ENCODE data around the gene XKRX.

XKRX gene

GRCh38 chrX:100969408-100969807 lies 40.7 kb upstream of the XKRX start, which contains the start of gene ARL13A:
Gene ARL13A, plus strand, starts transcription at chrX:100969708. Its CDS starts 3,982 bp downstream, at chrX:100973690.
- no peak for DNase-seq

GRCh38 chrX:100964362-100964761 lies 35.6 kb upstream of the XKRX start:
- Mint-ChIP-seq H3K27me3 (ENCODE audit: low read depth, poor library complexity) (peaks cover 10% of the 10 kb centered on the region), H3K27ac (no peak overlapping the region), H3K36me3 (ENCODE audit: low read depth) (no peaks in the 10 kb centered on the region), H3K4me3 (no peak overlapping the region), H3K9me3 (peaks cover 64% of the 10 kb centered on the region), H3K4me1 (no peaks in the 10 kb centered on the region)
- DNase-seq, result no peak
- no peak for TF ChIP-seq CTCF (IDR thresholded peaks at IDR 0.05)

More at GRCh38 chrX:100969408-100969807, 40.7 kb upstream of the XKRX start, which contains the start of gene ARL13A:
- Mint-ChIP-seq H3K27me3 (ENCODE audit: low read depth, poor library complexity) (peaks cover 4% of the 10 kb centered on the region), H3K4me1 (no peaks in the 10 kb centered on the region), H3K4me3 (no peak within 1 kb of the TSS), H3K9me3 (peaks cover 39% of the 10 kb centered on the region), H3K36me3 (ENCODE audit: low read depth) (peaks cover 9% of the 10 kb centered on the region), H3K27ac (no peak within 1 kb of the TSS)
- TF ChIP-seq CTCF (IDR thresholded peaks at IDR 0.05), result no peak

GRCh38 chrX:100962811-100963210 lies 34.1 kb upstream of the XKRX start:
- Mint-ChIP-seq H3K27ac (no peak overlapping the region), H3K36me3 (ENCODE audit: low read depth) (no peaks in the 10 kb centered on the region)

GRCh38 chrX:100948557-100948956 lies 19.8 kb upstream of the XKRX start:
- Mint-ChIP-seq H3K4me3 (no peak overlapping the region), H3K27me3 (ENCODE audit: low read depth, poor library complexity) (peaks cover 5% of the 10 kb centered on the region), H3K9me3 (peaks cover 47% of the 10 kb centered on the region), H3K4me1 (no peaks in the 10 kb centered on the region), H3K36me3 (ENCODE audit: low read depth) (no peaks in the 10 kb centered on the region), H3K27ac (no peak overlapping the region)
- no peak for TF ChIP-seq CTCF (IDR thresholded peaks at IDR 0.05)
- no peak for DNase-seq

More at GRCh38 chrX:100962811-100963210, 34.1 kb upstream of the XKRX start:
- H3K4me3 Mint-ChIP-seq, result no peak overlapping the region
- peaks cover 10% of the 10 kb centered on the region for H3K27me3 Mint-ChIP-seq (ENCODE audit: low read depth, poor library complexity)
- peaks cover 61% of the 10 kb centered on the region for H3K9me3 Mint-ChIP-seq
- H3K4me1 Mint-ChIP-seq, result no peaks in the 10 kb centered on the region
- no peak for DNase-seq
- no peak for TF ChIP-seq CTCF (IDR thresholded peaks at IDR 0.05)

- H3K4me1 Mint-ChIP-seq, result no peaks in the 10 kb centered on the region
- TF ChIP-seq CTCF (IDR thresholded peaks at IDR 0.05), result no peak
- no peaks in the 10 kb centered on the region for H3K36me3 Mint-ChIP-seq (ENCODE audit: low read depth)
- peaks cover 5% of the 10 kb centered on the region for H3K27me3 Mint-ChIP-seq (ENCODE audit: low read depth, poor library complexity)
- H3K27ac Mint-ChIP-seq, result no peak overlapping the region
- no peak overlapping the region for H3K4me3 Mint-ChIP-seq
- H3K9me3 Mint-ChIP-seq, result peaks cover 44% of the 10 kb centered on the region
- no peak for DNase-seq
Observed at GRCh38 chrX:100946299-100946927, 17.7 kb upstream of the XKRX start.

- no peaks in the 10 kb centered on the region for H3K36me3 Mint-ChIP-seq (ENCODE audit: low read depth)
- no peaks in the 10 kb centered on the region for H3K4me1 Mint-ChIP-seq
- no peak for TF ChIP-seq CTCF (IDR thresholded peaks at IDR 0.05)
- H3K9me3 Mint-ChIP-seq, result peaks cover 42% of the 10 kb centered on the region
- no peak overlapping the region for H3K4me3 Mint-ChIP-seq
- peaks cover 3% of the 10 kb centered on the region for H3K27me3 Mint-ChIP-seq (ENCODE audit: low read depth, poor library complexity)
- no peak for DNase-seq
- no peak overlapping the region for H3K27ac Mint-ChIP-seq
Observed at GRCh38 chrX:100944601-100945000, 15.9 kb upstream of the XKRX start.
